H1 (cell line): ENCODE results near the gene FNDC10. TPM values are rescaled to one million over a fixed set of nuclear protein-coding genes. Genes with fewer than 3 reads are reported as not detected.

Experiments used
- HDAC2 ChIP-seq, 2 experiments: fragments of 300-600 bp in 1 of 2; sonication (generic) in 1 of 2; IDR thresholded peaks; 2 replicates each; pipeline ENCODE4 v1.6.1; 2011 to 2012; ENCODE audit warnings: low read depth in 2 of 2, low read length in 2 of 2, mild to moderate bottlenecking in 2 of 2, moderate library complexity in 2 of 2, borderline replicate concordance in 1 of 2, inconsistent platforms in 1 of 2
- JUN ChIP-seq: IDR thresholded peaks from 2 replicates; pipeline ENCODE4 v1.6.1; 2011; ENCODE audit warnings: low read depth, mild to moderate bottlenecking, improper control_type of control experiment, low read length
- POLR2A ChIP-seq, 2 experiments: IDR thresholded peaks; 1 replicate in 1 of 2; 2 replicates in 1 of 2; pipeline ENCODE4 v1.6.1; 2011; ENCODE audit warnings: low read depth in 2 of 2, low read length in 2 of 2, mild to moderate bottlenecking in 2 of 2; ENCODE audit errors: control extremely low read depth in 1 of 2
- polyA plus RNA-seq, 7 experiments: library from polyadenylated mRNA; depleted of rRNA in 3 of 7; stranded (reverse) in 5 of 7; unstranded in 2 of 7; fragments of >200 nt in 5 of 7; fragments of 200-250 nt in 2 of 7; gene quantifications; 1 replicate in 5 of 7; 2 replicates in 1 of 7; 4 replicates in 1 of 7; pipeline versions ENCODE4 v1.2.1 to v1.2.3, GENCODE V29; 2011 to 2013; ENCODE audit warnings: missing spikeins in 2 of 7, mixed read lengths in 2 of 7
- total RNA-seq: library from RNA; stranded (reverse); fragmentation: NEBNext Ultra II Directional; extraction: Animal tissue kit (Norgen Biotek cat#: 25700); gene quantifications from 2 replicates; pipeline ENCODE4 v1.2.1, GENCODE V29; 2021
- TF ChIP-seq, protein P1 (sequence below): IDR thresholded peaks from 2 replicates; pipeline ENCODE4 v1.6.1; 2012; ENCODE audit warnings: inconsistent platforms

FNDC10 gene
- total and polyA plus RNA-seq, 2 of the 8 experiments (the other 6 are each of a cell fraction or from before 2014, with no cell fraction given), result 19.0 to 21.8 TPM

GRCh38 chr1:1628754-1629429 lies 29.0 kb upstream of the FNDC10 start (continued):
- TF ChIP-seq, protein P1, sequence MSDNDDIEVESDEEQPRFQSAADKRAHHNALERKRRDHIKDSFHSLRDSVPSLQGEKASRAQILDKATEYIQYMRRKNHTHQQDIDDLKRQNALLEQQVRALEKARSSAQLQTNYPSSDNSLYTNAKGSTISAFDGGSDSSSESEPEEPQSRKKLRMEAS, result peak; percentile 33; the same call in 1 of the 2 replicates
- no peak for TF ChIP-seq JUN
- TF ChIP-seq HDAC2 (IDR thresholded peaks at IDR 0.05; ENCODE audit: borderline replicate concordance in 1 of 2, low read depth in 2 of 2, low read length in 2 of 2), result peak in 1 of 2 experiments; percentile 69; a peak in 1 of 4 replicates
- TF ChIP-seq POLR2A (IDR thresholded peaks at IDR 0.05; ENCODE audit: control extremely low read depth in 1 of 2, low read depth in 2 of 2, low read length in 2 of 2), result 0 out of 3 replicates have a peak, but pooled peaks of 1 of the 2 experiments have one; percentile 18
